GM21528 (cell line): ENCODE results near the gene TOX2.

ENCODE experiments used
- ATAC-seq: cut with Tn5 transposase; IDR thresholded peaks from one replicate; pipeline ENCODE4 v1.9.1; 2021; ENCODE audit warnings: mild to moderate bottlenecking, moderate library complexity; ENCODE audit not compliant: unreplicated experiment, low FRiP score

The TOX2 gene

GRCh38 chr20:43915211-43916072, 790 bp downstream of the TOX2 start:
- ATAC-seq, result no peak

- no peak for ATAC-seq
Measured at GRCh38 chr20:43916073-43916880, 1.6 kb downstream of the TOX2 start.

- no peak for ATAC-seq
Measured at GRCh38 chr20:43916881-43917371, 2.3 kb downstream of the TOX2 start.

- no peak for ATAC-seq
Measured at GRCh38 chr20:43917380-43917779, 2.7 kb downstream of the TOX2 start.

GRCh38 chr20:43919686-43920403, 5.2 kb downstream of the TOX2 start:
- ATAC-seq, result no peak

GRCh38 chr20:43920797-43921196, 6.1 kb downstream of the TOX2 start:
- no peak for ATAC-seq

GRCh38 chr20:43921227-43921780, 6.7 kb downstream of the TOX2 start:
- no peak for ATAC-seq

- no peak for ATAC-seq
Measured at GRCh38 chr20:43922614-43923013, 8.0 kb downstream of the TOX2 start.

- ATAC-seq, result no peak
Measured at GRCh38 chr20:43923322-43923721, 8.7 kb downstream of the TOX2 start.

- no peak for ATAC-seq
Measured at GRCh38 chr20:43923917-43924316, 9.3 kb downstream of the TOX2 start.

GRCh38 chr20:43925215-43925614, 10.6 kb downstream of the TOX2 start:
- no peak for ATAC-seq

- ATAC-seq, result no peak
Measured at GRCh38 chr20:43925801-43926200, 11.1 kb downstream of the TOX2 start.

GRCh38 chr20:43926287-43927050, 11.8 kb downstream of the TOX2 start:
- ATAC-seq, result no peak

- ATAC-seq, result no peak
Measured at GRCh38 chr20:43931976-43932375, 17.3 kb downstream of the TOX2 start.

- ATAC-seq, result no peak
Measured at GRCh38 chr20:43934833-43935232, 20.2 kb downstream of the TOX2 start.

- no peak for ATAC-seq
Measured at GRCh38 chr20:43936104-43936770, 21.6 kb downstream of the TOX2 start.

- ATAC-seq, result no peak
Measured at GRCh38 chr20:43936805-43937204, 22.2 kb downstream of the TOX2 start.

- ATAC-seq, result no peak
Measured at GRCh38 chr20:43937591-43937990, 22.9 kb downstream of the TOX2 start.

GRCh38 chr20:43938017-43938655, 23.5 kb downstream of the TOX2 start:
- no peak for ATAC-seq
